HCT116 (cell line): Measurements from ENCODE around the gene HRK. TPM values are rescaled to one million over a fixed set of nuclear protein-coding genes. Genes with fewer than 3 reads are reported as not detected.
A peak's percentile ranks its signal among the peaks of the same experiment; 100 is the strongest.

Source experiments
- ATAC-seq: fragments of 200-7000 bp; cut with Tn5 transposase; 2 replicates; pipeline ENCODE4 v1.9.1; 2020; ENCODE audit warnings: mild to moderate bottlenecking, moderate library complexity
- BruUV-seq: library from RNA; stranded (reverse); fragments of 400-500 nt; replicated peaks from 2 replicates; lab custom pipeline; 2021; lab: Mats Ljungman, UMichigan
- CTCF ChIA-PET: fragments of 300-600 bp; sonication (Branson Sonifier 250); formaldehyde crosslinking; loops from one replicate; lab custom pipeline; 2021; ENCODE audit warnings: antibody characterized with exemption; lab: Charles Lee
- POLR2A ChIA-PET: fragments of 300-600, 350-600 bp; sonication (Branson Sonifier 250); formaldehyde crosslinking; loops from one replicate; lab custom pipeline; 2021; ENCODE audit warnings: antibody characterized with exemption; lab: Charles Lee
- RAD21 ChIA-PET, 2 experiments: fragments of 300-600 bp; sonication (Branson Sonifier 250); formaldehyde crosslinking; loops; one replicate each; lab custom pipeline; 2023; ENCODE audit warnings: low total read pairs in 2 of 2; ENCODE audit not compliant: uncharacterized antibody in 2 of 2, unreplicated experiment in 2 of 2, low non-redundant PET in 1 of 2; lab: Charles Lee
- DNase-seq: peaks from one replicate; pipeline ENCODE4 v3.0.0-alpha.2; 2010; ENCODE audit warnings: low read depth, low spot score
- H2AFZ ChIP-seq: fragments of 200-600 bp; shearing (Covaris generic), sonication (generic); 2 replicates; pipeline ENCODE4 v1.6.1; 2017; ENCODE audit warnings: low read depth, mixed run types, mixed read lengths, antibody characterized with exemption, low read length; ENCODE audit not compliant: poor library complexity, severe bottlenecking
- H3K27ac ChIP-seq: 2 replicates; pipeline ENCODE4 v1.5.1; 2012; ENCODE audit warnings: low read depth, low read length
- H3K27me3 ChIP-seq: fragments of 200-600 bp; sonication (generic); 2 replicates; pipeline ENCODE4 v1.6.1; 2016; ENCODE audit warnings: mixed run types, low read length, mixed read lengths; ENCODE audit not compliant: insufficient read depth
- H3K36me3 ChIP-seq, 2 experiments: fragments of 200-500 bp in 1 of 2; fragments of 200-600 bp in 1 of 2; sonication (Bioruptor generic) in 1 of 2; sonication (generic) in 1 of 2; 2 replicates each; pipeline versions ENCODE4 v1.5.1 to v1.6.1; 2014 to 2016; ENCODE audit warnings: low read length in 2 of 2, inconsistent platforms in 1 of 2, mixed read lengths in 1 of 2, mixed run types in 1 of 2; ENCODE audit not compliant: insufficient read depth in 2 of 2, control insufficient read depth in 1 of 2
- H3K4me1 ChIP-seq, 2 experiments: fragments of 200-600 bp in 1 of 2; sonication (generic) in 1 of 2; 2 replicates each; pipeline versions ENCODE4 v1.5.1 to v1.6.1; 2012 to 2017; ENCODE audit warnings: low read length in 2 of 2, inconsistent platforms in 1 of 2, mild to moderate bottlenecking in 1 of 2, mixed read lengths in 1 of 2, mixed run types in 1 of 2, moderate library complexity in 1 of 2; ENCODE audit not compliant: insufficient read depth in 2 of 2, control insufficient read depth in 1 of 2
- H3K4me2 ChIP-seq: fragments of 200-600 bp; sonication (generic); 2 replicates; pipeline ENCODE4 v1.6.1; 2017; ENCODE audit warnings: mixed run types, low read length, mixed read lengths
- H3K4me3 ChIP-seq, 2 experiments: fragments of 200-600 bp in 1 of 2; sonication (generic) in 1 of 2; replicated peaks in 1 of 2; 2 replicates each; pipeline ENCODE4 v1.5.1; 2011 to 2016; ENCODE audit warnings: low read length in 2 of 2, control low read depth in 1 of 2, low read depth in 1 of 2, mild to moderate bottlenecking in 1 of 2, mixed read lengths in 1 of 2, mixed run types in 1 of 2
- H3K79me2 ChIP-seq: fragments of 200-600 bp; sonication (generic); 2 replicates; pipeline ENCODE4 v1.6.1; 2017; ENCODE audit warnings: mild to moderate bottlenecking, mixed run types, low read length, moderate library complexity, mixed read lengths; ENCODE audit not compliant: insufficient read depth
- H3K9ac ChIP-seq: fragments of 200-600 bp; sonication (generic); 2 replicates; pipeline ENCODE4 v1.6.1; 2016; ENCODE audit warnings: low read length, mixed read lengths
- H3K9me2 ChIP-seq: fragments of 200-600 bp; sonication (generic), shearing (Covaris generic); 2 replicates; pipeline ENCODE4 v1.6.1; 2017; ENCODE audit warnings: mixed run types, mild to moderate bottlenecking, moderate library complexity; ENCODE audit not compliant: insufficient read depth
- H3K9me3 ChIP-seq, 2 experiments: fragments of 200-500 bp in 1 of 2; fragments of 200-600 bp in 1 of 2; sonication (Bioruptor generic) in 1 of 2; sonication (generic) in 1 of 2; 2 replicates each; pipeline ENCODE4 v1.6.1; 2014 to 2017; ENCODE audit warnings: low read length in 2 of 2, mixed read lengths in 2 of 2, inconsistent platforms in 1 of 2, low read depth in 1 of 2, mild to moderate bottlenecking in 1 of 2, mixed run types in 1 of 2, moderate library complexity in 1 of 2; ENCODE audit not compliant: control insufficient read depth in 1 of 2, insufficient read depth in 1 of 2
- H4K20me1 ChIP-seq: fragments of 200-600 bp; sonication (generic), shearing (Covaris generic); 2 replicates; pipeline ENCODE4 v1.6.1; 2017; ENCODE audit warnings: mixed run types, mild to moderate bottlenecking, moderate library complexity; ENCODE audit not compliant: insufficient read depth
- CBX3 ChIP-seq: IDR thresholded peaks from 2 replicates; pipeline ENCODE4 v1.6.1; 2012; ENCODE audit warnings: low read depth
- EGR1 ChIP-seq: IDR thresholded peaks from 2 replicates; pipeline ENCODE4 v1.6.1; 2012; ENCODE audit warnings: low read depth
- ELF1 ChIP-seq: IDR thresholded peaks from 2 replicates; pipeline ENCODE4 v1.6.1; 2012; ENCODE audit warnings: low read depth, borderline replicate concordance
- RAD21 ChIP-seq: IDR thresholded peaks from 2 replicates; pipeline ENCODE4 v1.6.1; 2012; ENCODE audit warnings: low read depth, mild to moderate bottlenecking
- SRF ChIP-seq: IDR thresholded peaks from 2 replicates; pipeline ENCODE4 v1.6.1; 2012; ENCODE audit warnings: low read depth
- intact Hi-C: fragments of 100-400 bp; cut with micrococcal nuclease; formaldehyde crosslinking; loops from 2 replicates; pipeline ENCODE4 v1.10.0; 2022
- total RNA-seq: library from RNA; stranded (reverse); gene quantifications from one replicate; pipeline ENCODE4 v1.2.1, GENCODE V29; 2021; ENCODE audit not compliant: unreplicated experiment
- TF ChIP-seq, protein P1 (sequence below): IDR thresholded peaks from 2 replicates; pipeline ENCODE4 v1.6.1; 2012; ENCODE audit warnings: low read depth
- TF ChIP-seq, protein P2 (sequence below): IDR thresholded peaks from 2 replicates; pipeline ENCODE4 v1.6.1; 2012
- TF ChIP-seq, protein P3 (sequence below): IDR thresholded peaks from 2 replicates; pipeline ENCODE4 v1.6.1; 2012
- TF ChIP-seq, protein P4 (sequence below), 3 experiments: fragments of 200-600 bp in 1 of 3; sonication (generic) in 1 of 3; IDR thresholded peaks in 2 of 3; conservative IDR thresholded peaks in 1 of 3; 2 replicates each; pipeline ENCODE4 v1.5.1; 2012 to 2017; ENCODE audit warnings: low read depth in 2 of 3, low read length in 2 of 3, antibody characterized with exemption in 1 of 3, borderline replicate concordance in 1 of 3, control low read depth in 1 of 3, mild to moderate bottlenecking in 1 of 3, mixed read lengths in 1 of 3, mixed run types in 1 of 3, moderate library complexity in 1 of 3; ENCODE audit not compliant: insufficient read depth in 1 of 3
- TF ChIP-seq, protein P5 (sequence below): IDR thresholded peaks from 2 replicates; pipeline ENCODE4 v1.6.1; 2011; ENCODE audit warnings: mild to moderate bottlenecking, low read length, moderate library complexity; ENCODE audit not compliant: insufficient replicate concordance; ENCODE audit errors: extremely low read depth

Gene HRK
- total RNA-seq, 1 experiment from 2014 or later = 4.3 TPM

DNA sequence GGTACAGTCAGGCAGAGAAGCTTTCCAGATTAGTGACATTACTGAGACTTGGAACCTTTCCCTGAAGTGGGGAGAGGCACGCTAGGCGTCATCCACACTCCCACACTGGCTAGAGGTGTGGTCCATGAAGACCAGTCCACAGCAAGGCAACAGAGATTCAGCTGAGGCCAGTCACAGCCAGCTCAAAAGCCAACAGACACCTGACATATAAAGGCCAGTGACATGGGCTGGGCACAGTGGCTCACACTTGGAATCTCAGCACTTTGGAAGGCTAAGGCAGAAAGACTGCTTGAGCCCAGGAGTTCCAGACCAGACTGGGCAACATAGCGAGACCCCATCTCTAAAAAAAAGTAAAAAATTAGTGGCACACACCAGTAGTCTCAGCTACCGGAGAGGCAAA lies 10.9 kb downstream of the HRK start (continued):
- TF ChIP-seq, protein P1, sequence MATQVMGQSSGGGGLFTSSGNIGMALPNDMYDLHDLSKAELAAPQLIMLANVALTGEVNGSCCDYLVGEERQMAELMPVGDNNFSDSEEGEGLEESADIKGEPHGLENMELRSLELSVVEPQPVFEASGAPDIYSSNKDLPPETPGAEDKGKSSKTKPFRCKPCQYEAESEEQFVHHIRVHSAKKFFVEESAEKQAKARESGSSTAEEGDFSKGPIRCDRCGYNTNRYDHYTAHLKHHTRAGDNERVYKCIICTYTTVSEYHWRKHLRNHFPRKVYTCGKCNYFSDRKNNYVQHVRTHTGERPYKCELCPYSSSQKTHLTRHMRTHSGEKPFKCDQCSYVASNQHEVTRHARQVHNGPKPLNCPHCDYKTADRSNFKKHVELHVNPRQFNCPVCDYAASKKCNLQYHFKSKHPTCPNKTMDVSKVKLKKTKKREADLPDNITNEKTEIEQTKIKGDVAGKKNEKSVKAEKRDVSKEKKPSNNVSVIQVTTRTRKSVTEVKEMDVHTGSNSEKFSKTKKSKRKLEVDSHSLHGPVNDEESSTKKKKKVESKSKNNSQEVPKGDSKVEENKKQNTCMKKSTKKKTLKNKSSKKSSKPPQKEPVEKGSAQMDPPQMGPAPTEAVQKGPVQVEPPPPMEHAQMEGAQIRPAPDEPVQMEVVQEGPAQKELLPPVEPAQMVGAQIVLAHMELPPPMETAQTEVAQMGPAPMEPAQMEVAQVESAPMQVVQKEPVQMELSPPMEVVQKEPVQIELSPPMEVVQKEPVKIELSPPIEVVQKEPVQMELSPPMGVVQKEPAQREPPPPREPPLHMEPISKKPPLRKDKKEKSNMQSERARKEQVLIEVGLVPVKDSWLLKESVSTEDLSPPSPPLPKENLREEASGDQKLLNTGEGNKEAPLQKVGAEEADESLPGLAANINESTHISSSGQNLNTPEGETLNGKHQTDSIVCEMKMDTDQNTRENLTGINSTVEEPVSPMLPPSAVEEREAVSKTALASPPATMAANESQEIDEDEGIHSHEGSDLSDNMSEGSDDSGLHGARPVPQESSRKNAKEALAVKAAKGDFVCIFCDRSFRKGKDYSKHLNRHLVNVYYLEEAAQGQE = no peak
- TF ChIP-seq, protein P2, sequence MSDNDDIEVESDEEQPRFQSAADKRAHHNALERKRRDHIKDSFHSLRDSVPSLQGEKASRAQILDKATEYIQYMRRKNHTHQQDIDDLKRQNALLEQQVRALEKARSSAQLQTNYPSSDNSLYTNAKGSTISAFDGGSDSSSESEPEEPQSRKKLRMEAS = no peak
- TF ChIP-seq, protein P3, sequence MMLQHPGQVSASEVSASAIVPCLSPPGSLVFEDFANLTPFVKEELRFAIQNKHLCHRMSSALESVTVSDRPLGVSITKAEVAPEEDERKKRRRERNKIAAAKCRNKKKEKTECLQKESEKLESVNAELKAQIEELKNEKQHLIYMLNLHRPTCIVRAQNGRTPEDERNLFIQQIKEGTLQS = no peak
- TF ChIP-seq RAD21 = no peak
- TF ChIP-seq EGR1 = no peak
- TF ChIP-seq ELF1 = no peak
- no peak for TF ChIP-seq CBX3

DNA sequence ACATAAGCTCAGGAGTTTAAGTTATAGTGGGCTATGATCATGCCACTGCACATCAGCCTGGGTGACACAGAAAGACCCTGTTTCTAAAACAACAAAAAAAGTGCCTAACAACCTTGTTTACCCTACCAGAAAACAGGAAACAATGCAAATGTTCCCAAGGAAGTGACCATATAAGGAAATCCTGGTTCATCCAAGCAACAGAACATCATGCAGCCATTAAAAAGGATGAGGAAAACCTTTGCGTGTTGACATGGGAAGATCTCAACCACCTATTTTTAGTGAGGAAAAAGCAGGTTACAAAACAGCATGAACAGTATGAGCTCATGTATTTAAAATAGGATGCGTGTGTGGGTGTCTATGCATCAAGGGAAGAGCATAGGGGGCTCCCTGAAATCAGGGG lies 13.7 kb downstream of the HRK start:
- Histone ChIP-seq H3K9me2 (no peaks in the 10 kb centered on the region), H3K27ac (no peak overlapping the region), H3K9ac (no peak overlapping the region), H3K79me2 (no peaks in the 10 kb centered on the region), H3K4me2 (no peak overlapping the region), H2AFZ (no peak overlapping the region), H3K4me1 (peaks cover 13 to 22% of the 10 kb centered on the region in 2 experiments), H3K4me3 (no peak overlapping the region), H3K9me3 (no peaks in the 10 kb centered on the region), H3K36me3 (no peaks in the 10 kb centered on the region), H3K27me3 (no peaks in the 10 kb centered on the region), H4K20me1 (no peaks in the 10 kb centered on the region)
- ChIA-PET POLR2A (no interaction called here), CTCF (no interaction called here), RAD21 (no interaction called here)
- intact Hi-C loops = no loop called here
- DNase-seq (no peak), ATAC-seq (no peak)
- TF ChIP-seq, protein P4, sequence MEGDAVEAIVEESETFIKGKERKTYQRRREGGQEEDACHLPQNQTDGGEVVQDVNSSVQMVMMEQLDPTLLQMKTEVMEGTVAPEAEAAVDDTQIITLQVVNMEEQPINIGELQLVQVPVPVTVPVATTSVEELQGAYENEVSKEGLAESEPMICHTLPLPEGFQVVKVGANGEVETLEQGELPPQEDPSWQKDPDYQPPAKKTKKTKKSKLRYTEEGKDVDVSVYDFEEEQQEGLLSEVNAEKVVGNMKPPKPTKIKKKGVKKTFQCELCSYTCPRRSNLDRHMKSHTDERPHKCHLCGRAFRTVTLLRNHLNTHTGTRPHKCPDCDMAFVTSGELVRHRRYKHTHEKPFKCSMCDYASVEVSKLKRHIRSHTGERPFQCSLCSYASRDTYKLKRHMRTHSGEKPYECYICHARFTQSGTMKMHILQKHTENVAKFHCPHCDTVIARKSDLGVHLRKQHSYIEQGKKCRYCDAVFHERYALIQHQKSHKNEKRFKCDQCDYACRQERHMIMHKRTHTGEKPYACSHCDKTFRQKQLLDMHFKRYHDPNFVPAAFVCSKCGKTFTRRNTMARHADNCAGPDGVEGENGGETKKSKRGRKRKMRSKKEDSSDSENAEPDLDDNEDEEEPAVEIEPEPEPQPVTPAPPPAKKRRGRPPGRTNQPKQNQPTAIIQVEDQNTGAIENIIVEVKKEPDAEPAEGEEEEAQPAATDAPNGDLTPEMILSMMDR (IDR thresholded peaks at IDR 0.05 in 2 of 3, conservative IDR thresholded peaks at IDR 0.05 in 1 of 3; ENCODE audit: borderline replicate concordance in 1 of 3, insufficient read depth in 1 of 3, low read depth in 2 of 3, low read length in 2 of 3) = no peak
- TF ChIP-seq, protein P5, sequence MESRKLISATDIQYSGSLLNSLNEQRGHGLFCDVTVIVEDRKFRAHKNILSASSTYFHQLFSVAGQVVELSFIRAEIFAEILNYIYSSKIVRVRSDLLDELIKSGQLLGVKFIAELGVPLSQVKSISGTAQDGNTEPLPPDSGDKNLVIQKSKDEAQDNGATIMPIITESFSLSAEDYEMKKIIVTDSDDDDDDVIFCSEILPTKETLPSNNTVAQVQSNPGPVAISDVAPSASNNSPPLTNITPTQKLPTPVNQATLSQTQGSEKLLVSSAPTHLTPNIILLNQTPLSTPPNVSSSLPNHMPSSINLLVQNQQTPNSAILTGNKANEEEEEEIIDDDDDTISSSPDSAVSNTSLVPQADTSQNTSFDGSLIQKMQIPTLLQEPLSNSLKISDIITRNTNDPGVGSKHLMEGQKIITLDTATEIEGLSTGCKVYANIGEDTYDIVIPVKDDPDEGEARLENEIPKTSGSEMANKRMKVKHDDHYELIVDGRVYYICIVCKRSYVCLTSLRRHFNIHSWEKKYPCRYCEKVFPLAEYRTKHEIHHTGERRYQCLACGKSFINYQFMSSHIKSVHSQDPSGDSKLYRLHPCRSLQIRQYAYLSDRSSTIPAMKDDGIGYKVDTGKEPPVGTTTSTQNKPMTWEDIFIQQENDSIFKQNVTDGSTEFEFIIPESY = no peak
- peak; percentile 59; the same call in 1 of the 2 replicates for TF ChIP-seq SRF
- BruUV-seq = no TSS peak
